IPS-NIHi11 (cell line): ENCODE results near the gene C18orf54.

Experiments
- DNase-seq: peaks from one replicate; pipeline ENCODE4 v3.0.0; 2012; ENCODE audit warnings: mixed read lengths, low spot score

Gene C18orf54

GRCh38 chr18:54387631-54388030 lies 29.9 kb downstream of the C18orf54 start:
- DNase-seq = no peak

- peak; percentile 70 for DNase-seq
Observed at GRCh38 chr18:54388203-54389142, 30.8 kb downstream of the C18orf54 start.

- DNase-seq = no peak
Observed at GRCh38 chr18:54389143-54389505, 31.4 kb downstream of the C18orf54 start.

GRCh38 chr18:54390838-54391237 lies 33.1 kb downstream of the C18orf54 start:
- DNase-seq = no peak

- DNase-seq = peak; percentile 52
Observed at GRCh38 chr18:54392543-54393023, 34.9 kb downstream of the C18orf54 start.

- DNase-seq = no peak
Observed at GRCh38 chr18:54393648-54394294, 36.1 kb downstream of the C18orf54 start.

- no peak for DNase-seq
Observed at GRCh38 chr18:54396760-54397159, 39.1 kb downstream of the C18orf54 start.

- DNase-seq = no peak
Observed at GRCh38 chr18:54405290-54405689, 47.6 kb downstream of the C18orf54 start.

- DNase-seq = no peak
Observed at GRCh38 chr18:54411781-54412180, 54.1 kb downstream of the C18orf54 start.

GRCh38 chr18:54415086-54415485 lies 57.4 kb downstream of the C18orf54 start:
- DNase-seq = no peak

GRCh38 chr18:54416436-54416835 lies 58.7 kb downstream of the C18orf54 start:
- no peak for DNase-seq

GRCh38 chr18:54423831-54424230 lies 66.1 kb downstream of the C18orf54 start:
- no peak for DNase-seq

GRCh38 chr18:54426085-54426665 lies 68.5 kb downstream of the C18orf54 start:
- no peak for DNase-seq
